MM.1S (cell line): ENCODE data around the gene TEX264.

Experiments used
- EZH2 ChIP-seq: fragments of 300-600 bp; sonication (generic); optimal IDR thresholded peaks from 2 replicates; pipeline ENCODE3; 2017; ENCODE audit warnings: low read depth, mild to moderate bottlenecking, antibody characterized with exemption, low read length, mixed read lengths
- EZH2phosphoT487 ChIP-seq: fragments of 300-600 bp; sonication (generic); IDR thresholded peaks from 2 replicates; pipeline ENCODE4 v1.6.1; 2018; ENCODE audit warnings: antibody characterized with exemption, low read length
- TF ChIP-seq, protein P1 (sequence below): fragments of 300-600 bp; sonication (generic); IDR thresholded peaks from 2 replicates; pipeline ENCODE4 v1.5.1; 2016; ENCODE audit warnings: antibody characterized with exemption, low read length, mixed read lengths

DNA sequence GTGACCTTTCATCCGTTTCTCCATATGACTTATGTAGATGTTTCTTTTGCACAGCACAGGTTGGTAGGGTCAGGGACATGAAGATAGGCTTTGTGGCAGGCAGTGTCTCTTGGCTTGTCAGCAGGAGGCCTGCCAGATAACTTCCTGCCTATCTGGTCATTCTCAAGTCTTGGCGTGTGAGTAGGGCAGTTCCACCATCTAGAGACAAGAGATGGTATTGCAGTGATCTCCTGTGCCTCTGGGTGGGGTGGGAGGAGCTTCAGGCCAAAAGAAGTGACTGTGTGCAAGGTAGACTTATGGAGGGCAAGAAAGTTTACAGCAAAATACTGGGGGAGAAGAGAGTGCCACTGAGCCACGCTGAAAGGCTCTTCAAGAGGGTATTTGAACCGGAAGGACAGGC, 11.0 kb downstream of the TEX264 start:
- TF ChIP-seq EZH2 = no peak
- TF ChIP-seq, protein P1, sequence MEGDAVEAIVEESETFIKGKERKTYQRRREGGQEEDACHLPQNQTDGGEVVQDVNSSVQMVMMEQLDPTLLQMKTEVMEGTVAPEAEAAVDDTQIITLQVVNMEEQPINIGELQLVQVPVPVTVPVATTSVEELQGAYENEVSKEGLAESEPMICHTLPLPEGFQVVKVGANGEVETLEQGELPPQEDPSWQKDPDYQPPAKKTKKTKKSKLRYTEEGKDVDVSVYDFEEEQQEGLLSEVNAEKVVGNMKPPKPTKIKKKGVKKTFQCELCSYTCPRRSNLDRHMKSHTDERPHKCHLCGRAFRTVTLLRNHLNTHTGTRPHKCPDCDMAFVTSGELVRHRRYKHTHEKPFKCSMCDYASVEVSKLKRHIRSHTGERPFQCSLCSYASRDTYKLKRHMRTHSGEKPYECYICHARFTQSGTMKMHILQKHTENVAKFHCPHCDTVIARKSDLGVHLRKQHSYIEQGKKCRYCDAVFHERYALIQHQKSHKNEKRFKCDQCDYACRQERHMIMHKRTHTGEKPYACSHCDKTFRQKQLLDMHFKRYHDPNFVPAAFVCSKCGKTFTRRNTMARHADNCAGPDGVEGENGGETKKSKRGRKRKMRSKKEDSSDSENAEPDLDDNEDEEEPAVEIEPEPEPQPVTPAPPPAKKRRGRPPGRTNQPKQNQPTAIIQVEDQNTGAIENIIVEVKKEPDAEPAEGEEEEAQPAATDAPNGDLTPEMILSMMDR = peak; percentile 96
- TF ChIP-seq EZH2phosphoT487 = no peak
